CD4-positive, alpha-beta T cell treated with Interleukin-12 subunit alpha and Interleukin-12 subunit beta, for 1 hour (primary cell): ENCODE results near the gene IDS.

Experiments
- DNase-seq: peaks from one replicate; pipeline ENCODE4 v3.0.0-alpha.2; 2020

IDS gene

GRCh38 chrX:149453906-149454822 lies 50.9 kb downstream of the IDS start:
- DNase-seq, result no peak

GRCh38 chrX:149453030-149453429 lies 52.1 kb downstream of the IDS start:
- no peak for DNase-seq

- no peak for DNase-seq
Observed at GRCh38 chrX:149433451-149433850, 71.7 kb downstream of the IDS start.

GRCh38 chrX:149433051-149433450 lies 72.1 kb downstream of the IDS start:
- DNase-seq, result no peak
